ENCODE data around the gene TAF4.

GRCh38 chr20:61993058-61993457 is 72.6 kb downstream of the TAF4 start:
- TF ChIP-seq CTCF (IDR thresholded peaks at IDR 0.05) (no peak), POLR2A (IDR thresholded peaks at IDR 0.05) (no peak)

Measured in thyroid gland (tissue), 4 donors.